Right lobe of liver (tissue), 4 donors: ENCODE data around the gene ALDH3B1.

Experiments used
- CTCF ChIP-seq, 4 donors: fragments of 200-600 bp in 3 of 4; fragments of 450-650 bp in 1 of 4; IDR thresholded peaks; one replicate each; pipeline versions ENCODE4 v1.5.1 to v1.8.0; 2016 to 2022; ENCODE audit warnings: antibody characterized with exemption in 4 of 4, mild to moderate bottlenecking in 2 of 4
- POLR2A ChIP-seq: fragments of 450-650 bp; IDR thresholded peaks from one replicate; pipeline ENCODE4 v1.6.1; 2017; ENCODE audit warnings: antibody characterized with exemption, mild to moderate bottlenecking
- donor health status: DM: no; HTN: no; CAD: no.
- donor health status: DM: no; HTN: no; CAD: no.
- donor health status: DM: no; HTN: yes; CAD: no.

GRCh38 chr11:68002575-68002937, 7.6 kb upstream of the ALDH3B1 start:
- TF ChIP-seq POLR2A (no peak), CTCF (IDR thresholded peaks at IDR 0.05) (no peak)
